ENCODE data around the gene KCTD10. TPM values are rescaled to one million over a fixed set of nuclear protein-coding genes. Genes with fewer than 3 reads are reported as not detected.

KCTD10 gene
- total RNA-seq (2021) = 54.5 and 55.2 TPM in 2 replicates
- Bru-seq, nascent RNA = percentile 77 among the genes with signal in this experiment
- BruChase-seq, experiment 1, labeled RNA remaining after a 2-hour chase = percentile 86 among the genes with signal in this experiment
- percentile 84 among the genes with signal in this experiment for BruChase-seq, experiment 2, labeled RNA remaining after a 6-hour chase
- long read RNA-seq, full-length matches to known transcripts = 79 of 142 reads
- long read RNA-seq, partial matches to known transcripts = 0 of 142 reads
- long read RNA-seq, other reads (novel, unspliced or antisense) = 63 of 142 reads

- BruUV-seq (replicated peaks) = no TSS peak
- no peak for TF ChIP-seq CTCF (conservative IDR thresholded peaks at IDR 0.05; ENCODE audit: low read depth, low read length)
- TF ChIP-seq EZH2 (IDR thresholded peaks at IDR 0.05; ENCODE audit: borderline replicate concordance, low read depth, low read length, poor library complexity, severe bottlenecking) = no peak
- ChIA-PET CTCF (interaction anchor here (0.7 to 1.0 kb wide), 2 partner anchors 43 to 330 kb away, joined by 3 read pairs; no protein-coding TSS in a partner anchor), POLR2A (ENCODE audit: low non-redundant PET) (no interaction called here)
- Histone ChIP-seq H3K27ac (ENCODE audit: low read depth, low read length, poor library complexity, severe bottlenecking) (peak within 1 kb of the TSS; percentile 99), H3K36me3 (ENCODE audit: insufficient read depth, low read length, poor library complexity, severe bottlenecking) (no peaks in the 10 kb centered on the region), H3K4me3 (ENCODE audit: low read depth, low read length, poor library complexity, severe bottlenecking) (peak within 1 kb of the TSS; percentile 89), H3K27me3 (replicated peaks; ENCODE audit: insufficient read depth, low read depth, low read length, poor library complexity) (no peaks in the 10 kb centered on the region), H3K9me3 (ENCODE audit: low read depth, low read length, poor library complexity, severe bottlenecking) (no peaks in the 10 kb centered on the region), H3K4me1 (ENCODE audit: insufficient read depth, low read length, poor library complexity, severe bottlenecking) (peaks cover 17% of the 10 kb centered on the region)
- DNase-seq (ENCODE audit: low spot score) = peak; percentile 93
- intact Hi-C loops (cut with micrococcal nuclease; ENCODE audit: unreplicated experiment) = loop anchor here (5.0 kb wide), 1 partner anchor 45 kb away; no protein-coding TSS in a partner anchor
Measured at GRCh38 chr12:109477185-109477962, at the start of gene KCTD10, which contains the start of gene UBE3B. TSS of gene KCTD10 (minus strand) at chr12:109477300. CDS start at chr12:109477262, 38 bp downstream. TSS of gene UBE3B (plus strand) at chr12:109477634. CDS start at chr12:109483552, 5,918 bp downstream.

GRCh38 chr12:109525279-109525585, 48.1 kb upstream of the KCTD10 start:
- ChIA-PET CTCF (no interaction called here), POLR2A (ENCODE audit: low non-redundant PET) (no interaction called here)
- no peak for TF ChIP-seq EZH2 (IDR thresholded peaks at IDR 0.05; ENCODE audit: borderline replicate concordance, low read depth, low read length, poor library complexity, severe bottlenecking)
- no peak for TF ChIP-seq CTCF (conservative IDR thresholded peaks at IDR 0.05; ENCODE audit: low read depth, low read length)
- no TSS peak for BruUV-seq (replicated peaks)
- Histone ChIP-seq H3K4me3 (ENCODE audit: low read depth, low read length, poor library complexity, severe bottlenecking) (no peak overlapping the region), H3K27me3 (replicated peaks; ENCODE audit: insufficient read depth, low read depth, low read length, poor library complexity) (no peaks in the 10 kb centered on the region), H3K9me3 (ENCODE audit: low read depth, low read length, poor library complexity, severe bottlenecking) (no peaks in the 10 kb centered on the region), H3K27ac (ENCODE audit: low read depth, low read length, poor library complexity, severe bottlenecking) (no peak overlapping the region), H3K36me3 (ENCODE audit: insufficient read depth, low read length, poor library complexity, severe bottlenecking) (no peaks in the 10 kb centered on the region), H3K4me1 (ENCODE audit: insufficient read depth, low read length, poor library complexity, severe bottlenecking) (peaks cover 5% of the 10 kb centered on the region)
- intact Hi-C loops (cut with micrococcal nuclease; ENCODE audit: unreplicated experiment) = no loop called here
- DNase-seq (ENCODE audit: low spot score) = no peak

- H3K27ac ChIP-seq (ENCODE audit: low read depth, low read length, poor library complexity, severe bottlenecking) = no peak overlapping the region
- POLR2A ChIA-PET (ENCODE audit: low non-redundant PET) = no interaction called here
- no TSS peak for BruUV-seq (replicated peaks)
Measured at GRCh38 chr12:109524466-109525278, 47.6 kb upstream of the KCTD10 start.

More at GRCh38 chr12:109524466-109525278, 47.6 kb upstream of the KCTD10 start:
- Histone ChIP-seq H3K36me3 (ENCODE audit: insufficient read depth, low read length, poor library complexity, severe bottlenecking) (no peaks in the 10 kb centered on the region), H3K9me3 (ENCODE audit: low read depth, low read length, poor library complexity, severe bottlenecking) (no peaks in the 10 kb centered on the region), H3K4me1 (ENCODE audit: insufficient read depth, low read length, poor library complexity, severe bottlenecking) (peaks cover 7% of the 10 kb centered on the region), H3K4me3 (ENCODE audit: low read depth, low read length, poor library complexity, severe bottlenecking) (no peak overlapping the region), H3K27me3 (replicated peaks; ENCODE audit: insufficient read depth, low read depth, low read length, poor library complexity) (no peaks in the 10 kb centered on the region)
- no peak for TF ChIP-seq EZH2 (IDR thresholded peaks at IDR 0.05; ENCODE audit: borderline replicate concordance, low read depth, low read length, poor library complexity, severe bottlenecking)
- intact Hi-C loops (cut with micrococcal nuclease; ENCODE audit: unreplicated experiment) = no loop called here
- DNase-seq (ENCODE audit: low spot score) = no peak
- CTCF ChIA-PET = interaction anchor here (1.3 kb wide), 1 partner anchor 251 kb away, joined by 4 read pairs; no protein-coding TSS in a partner anchor

Data from A673 (cell line).